GM18951 (cell line): ENCODE data around the gene NHS.
"Not testable (repeated sequence)": the region's sequence is repeated elsewhere in the genome, so short reads cannot be mapped to it uniquely, and the experiment has no call there.

ENCODE experiments used
- POLR2A ChIP-seq: IDR thresholded peaks from 4 replicates; pipeline ENCODE4 v1.6.1; 2011; ENCODE audit warnings: mild to moderate bottlenecking; ENCODE audit not compliant: insufficient read length, insufficient read depth; ENCODE audit errors: extremely low read depth
- in situ Hi-C: fragments of 300-500 bp; cut with MboI; formaldehyde crosslinking; loops from one replicate; pipeline ENCODE4 v1.12.0; 2022; ENCODE audit warnings: low sequenced_read_pairs, mixed read lengths, inconsistent platforms; ENCODE audit not compliant: unreplicated experiment

Gene NHS

GRCh38 chrX:17443556-17443955, 68.6 kb downstream of the NHS start:
- in situ Hi-C loops = no loop called here
- no peak for TF ChIP-seq POLR2A

- in situ Hi-C loops = not testable (repeated sequence)
Observed at GRCh38 chrX:17446269-17446668, 71.3 kb downstream of the NHS start.

GRCh38 chrX:17448188-17448587, 73.2 kb downstream of the NHS start:
- TF ChIP-seq POLR2A = no peak
- in situ Hi-C loops = no loop called here

- in situ Hi-C loops = no loop called here
- no peak for TF ChIP-seq POLR2A
Observed at GRCh38 chrX:17449866-17450265, 74.9 kb downstream of the NHS start.

- in situ Hi-C loops = no loop called here
- TF ChIP-seq POLR2A = no peak
Observed at GRCh38 chrX:17453788-17454187, 78.8 kb downstream of the NHS start.

- in situ Hi-C loops = no loop called here
- no peak for TF ChIP-seq POLR2A
Observed at GRCh38 chrX:17456526-17456925, 81.5 kb downstream of the NHS start.

- no peak for TF ChIP-seq POLR2A
- in situ Hi-C loops = no loop called here
Observed at GRCh38 chrX:17459008-17459611, 84.1 kb downstream of the NHS start.

- TF ChIP-seq POLR2A = no peak
- in situ Hi-C loops = no loop called here
Observed at GRCh38 chrX:17459661-17460060, 84.7 kb downstream of the NHS start.

GRCh38 chrX:17462881-17463280, 87.9 kb downstream of the NHS start:
- TF ChIP-seq POLR2A = no peak
- in situ Hi-C loops = no loop called here

- in situ Hi-C loops = no loop called here
- TF ChIP-seq POLR2A = no peak
Observed at GRCh38 chrX:17464194-17464593, 89.2 kb downstream of the NHS start.

GRCh38 chrX:17465201-17465600, 90.2 kb downstream of the NHS start:
- in situ Hi-C loops = no loop called here
- no peak for TF ChIP-seq POLR2A

GRCh38 chrX:17465802-17466201, 90.8 kb downstream of the NHS start:
- in situ Hi-C loops = no loop called here
- no peak for TF ChIP-seq POLR2A

GRCh38 chrX:17470136-17470535, 95.1 kb downstream of the NHS start:
- no peak for TF ChIP-seq POLR2A
- in situ Hi-C loops = no loop called here

GRCh38 chrX:17471121-17471520, 96.1 kb downstream of the NHS start:
- TF ChIP-seq POLR2A = no peak
- in situ Hi-C loops = no loop called here

GRCh38 chrX:17471861-17472260, 96.9 kb downstream of the NHS start:
- in situ Hi-C loops = no loop called here
- no peak for TF ChIP-seq POLR2A
